Measurements from ENCODE around the gene NRXN3. TPM values are rescaled to one million over a fixed set of nuclear protein-coding genes. Genes with fewer than 3 reads are reported as not detected.

The NRXN3 gene
- total and polyA plus RNA-seq, 2 of the 4 experiments (the other 2 are of a cell fraction): 4.8 to 25.1 TPM

GRCh38 chr14:78383060-78383459 lies 212.9 kb downstream of the NRXN3 start:
- Histone ChIP-seq H3K9me3 (ENCODE audit: control insufficient read depth, insufficient read depth, low read length) (peaks cover 5% of the 10 kb centered on the region), H4K5ac (ENCODE audit: low read depth, low read length) (no peak overlapping the region), H3K56ac (ENCODE audit: extremely low read depth, insufficient read depth, low read length) (no peak overlapping the region), H2AFZ (replicated peaks; ENCODE audit: low read length, poor library complexity) (no peak overlapping the region), H2BK120ac (ENCODE audit: low read depth, low read length) (no peak overlapping the region), H3K18ac (ENCODE audit: low read depth, low read length) (no peak overlapping the region), H3K9ac (ENCODE audit: low read depth, low read length) (no peak overlapping the region), H2BK15ac (ENCODE audit: low read depth, low read length) (no peak overlapping the region), H2BK20ac (ENCODE audit: low read depth, low read length) (no peak overlapping the region), H3K4me3 (ENCODE audit: insufficient read depth, low read depth, low read length) (no peak overlapping the region), H3K27me3 (ENCODE audit: control insufficient read depth, insufficient read depth, low read length) (no peaks in the 10 kb centered on the region), H3K36me3 (ENCODE audit: control insufficient read depth, insufficient read depth, low read length) (no peaks in the 10 kb centered on the region), H3K4me2 (ENCODE audit: low read depth, low read length) (no peak overlapping the region), H3K4me1 (ENCODE audit: control insufficient read depth, insufficient read depth, low read length) (no peaks in the 10 kb centered on the region), H4K8ac (ENCODE audit: low read depth in 2 of 2, low read length in 2 of 2) (no peak overlapping the region), H2AK5ac (ENCODE audit: low read depth, low read length) (no peak overlapping the region), H2AK9ac (replicated peaks; ENCODE audit: low read depth, low read length, poor library complexity) (no peak overlapping the region), H3K27ac (ENCODE audit: insufficient read depth, low read length) (no peak overlapping the region), H3K4ac (ENCODE audit: low read depth, low read length) (no peak overlapping the region), H4K91ac (ENCODE audit: insufficient read depth, low read depth, low read length) (no peak overlapping the region), H3K14ac (replicated peaks; ENCODE audit: low read depth, low read length) (no peak overlapping the region), H3K79me1 (ENCODE audit: low read depth in 1 of 2, low read length in 2 of 2) (no peaks in the 10 kb centered on the region), H4K20me1 (ENCODE audit: insufficient read depth, low read length) (no peaks in the 10 kb centered on the region), H3K9me1 (ENCODE audit: insufficient read depth, low read length) (no peaks in the 10 kb centered on the region), H2BK5ac (ENCODE audit: low read depth, low read length, poor library complexity, severe bottlenecking) (no peak overlapping the region), H3K23ac (ENCODE audit: low read depth, low read length) (no peak overlapping the region)
- ATAC-seq (ENCODE audit: low read depth): no peak
- no CpG with 5 or more reads among the region's 3 CpGs for WGBS, 2 experiments (ENCODE audit: extremely low coverage in 2 of 2, insufficient read length in 1 of 2)
- DNase-seq: no peak
- ChIA-PET CTCF (no interaction called here), POLR2A (ENCODE audit: unreplicated experiment) (no interaction called here)
- in situ Hi-C loops (cut with MboI; ENCODE audit: low sequenced_read_pairs): no loop called here
- dilution Hi-C loops (cut with HindIII; ENCODE audit: low sequenced_read_pairs, unreplicated experiment): no loop called here
- TF ChIP-seq CTCF (conservative IDR thresholded peaks at IDR 0.05; ENCODE audit: low read depth, low read length): no peak
- no peak for TF ChIP-seq ELK1 (IDR thresholded peaks at IDR 0.05; ENCODE audit: borderline replicate concordance, low read depth, low read length)
- TF ChIP-seq MXI1 (IDR thresholded peaks at IDR 0.05; ENCODE audit: borderline replicate concordance, low read depth, low read length): no peak
- TF ChIP-seq SMC3 (IDR thresholded peaks at IDR 0.05; ENCODE audit: low read depth, low read length): no peak
- no peak for TF ChIP-seq RFX5 (IDR thresholded peaks at IDR 0.05; ENCODE audit: low read depth, low read length)
- TF ChIP-seq USF2 (IDR thresholded peaks at IDR 0.05; ENCODE audit: low read depth, low read length): no peak
- no peak for TF ChIP-seq CEBPB (IDR thresholded peaks at IDR 0.05; ENCODE audit: low read depth, low read length)
- no peak for TF ChIP-seq NFE2L2 (IDR thresholded peaks at IDR 0.05; ENCODE audit: low read depth, low read length)
- no peak for TF ChIP-seq CHD1 (IDR thresholded peaks at IDR 0.05; ENCODE audit: low read depth, low read length)
- no peak for TF ChIP-seq MAFK (IDR thresholded peaks at IDR 0.05; ENCODE audit: low read depth, low read length)
- TF ChIP-seq POLR2A (IDR thresholded peaks at IDR 0.05; ENCODE audit: low read depth, low read length): no peak
- no peak for TF ChIP-seq RCOR1 (IDR thresholded peaks at IDR 0.05; ENCODE audit: insufficient replicate concordance, low read length)
- no peak for TF ChIP-seq MAZ (IDR thresholded peaks at IDR 0.05; ENCODE audit: borderline replicate concordance, low read depth, low read length)
- TF ChIP-seq RAD21 (IDR thresholded peaks at IDR 0.05; ENCODE audit: low read length): no peak
- TF ChIP-seq BHLHE40 (IDR thresholded peaks at IDR 0.05; ENCODE audit: low read depth, low read length): no peak
- TF ChIP-seq FOS (IDR thresholded peaks at IDR 0.05; ENCODE audit: low read depth, low read length): no peak
- intact Hi-C loops (cut with micrococcal nuclease): no loop called here
- no TSS peak for BruUV-seq (replicated peaks)

Data from IMR-90 (cell line).